AG08395 (cell line): ENCODE results near the gene CTXND2.
"Not testable (repeated sequence)": the region's sequence is repeated elsewhere in the genome, so short reads cannot be mapped to it uniquely, and the experiment has no call there.

ENCODE experiments used
- DNase-seq: peaks from one replicate; pipeline ENCODE4 v3.0.0; 2012; ENCODE audit warnings: mixed read lengths, low spot score

CTXND2 gene

GRCh38 chr1:150893336-150893913 lies 6.5 kb downstream of the CTXND2 start:
- DNase-seq = no peak

GRCh38 chr1:150895618-150896017 lies 8.7 kb downstream of the CTXND2 start:
- DNase-seq = peak; percentile 49

GRCh38 chr1:150899795-150900194 lies 12.9 kb downstream of the CTXND2 start:
- DNase-seq = not testable (repeated sequence)

- DNase-seq = no peak
These were observed 15.4 kb downstream of the CTXND2 start for GRCh38 chr1:150902346-150902745.

GRCh38 chr1:150902751-150903150 lies 15.8 kb downstream of the CTXND2 start:
- DNase-seq = no peak

- no peak for DNase-seq
These were observed 18.4 kb downstream of the CTXND2 start for GRCh38 chr1:150905301-150905700.

GRCh38 chr1:150906329-150906728 lies 19.4 kb downstream of the CTXND2 start:
- DNase-seq = no peak

- DNase-seq = no peak
These were observed 19.9 kb downstream of the CTXND2 start for GRCh38 chr1:150906813-150907212.

- no peak for DNase-seq
These were observed 22.7 kb downstream of the CTXND2 start for GRCh38 chr1:150909585-150910180.

GRCh38 chr1:150912623-150913022 lies 25.7 kb downstream of the CTXND2 start:
- no peak for DNase-seq

- DNase-seq = no peak
These were observed 30.5 kb downstream of the CTXND2 start for GRCh38 chr1:150917387-150917786.

GRCh38 chr1:150922519-150922975 lies 35.6 kb downstream of the CTXND2 start:
- peak; percentile 87 for DNase-seq

GRCh38 chr1:150925080-150925479 lies 38.1 kb downstream of the CTXND2 start:
- DNase-seq = no peak

- peak; percentile 96 for DNase-seq
These were observed 39.3 kb downstream of the CTXND2 start, which contains the start of gene SETDB1 for GRCh38 chr1:150926097-150926741. SETDB1 (plus strand) TSS chr1:150926363; CDS start chr1:150927715, 1,352 bp downstream.

GRCh38 chr1:150927624-150928023 lies 40.7 kb downstream of the CTXND2 start:
- no peak for DNase-seq

- DNase-seq = no peak
These were observed 41.4 kb downstream of the CTXND2 start for GRCh38 chr1:150928286-150928685.

- not testable (repeated sequence) for DNase-seq
These were observed 41.8 kb downstream of the CTXND2 start for GRCh38 chr1:150928775-150929174.

GRCh38 chr1:150931773-150932172 lies 44.8 kb downstream of the CTXND2 start:
- DNase-seq = no peak

GRCh38 chr1:150944856-150945255 lies 57.9 kb downstream of the CTXND2 start:
- no peak for DNase-seq

GRCh38 chr1:150954708-150955107 lies 67.8 kb downstream of the CTXND2 start:
- DNase-seq = no peak

- DNase-seq = no peak
These were observed 68.3 kb downstream of the CTXND2 start for GRCh38 chr1:150955280-150955679.

- DNase-seq = no peak
These were observed 70.7 kb downstream of the CTXND2 start for GRCh38 chr1:150957666-150958065.

GRCh38 chr1:150960646-150961045 lies 73.7 kb downstream of the CTXND2 start:
- DNase-seq = no peak
